SU-DHL-6 (cell line): ENCODE measurements around the gene EIF5B.

Source experiments
- CTCF ChIP-seq: fragments of 200-600 bp; sonication (generic); IDR thresholded peaks from one replicate; pipeline ENCODE4 v1.5.1; 2017; ENCODE audit warnings: antibody characterized with exemption, mild to moderate bottlenecking, low read length, moderate library complexity; ENCODE audit not compliant: insufficient read depth, poor library complexity, severe bottlenecking
- EZH2phosphoT487 ChIP-seq: fragments of 200-600 bp; sonication (generic), shearing (Covaris generic); conservative IDR thresholded peaks from 2 replicates; pipeline ENCODE4 v1.6.1; 2018; ENCODE audit warnings: mild to moderate bottlenecking, antibody characterized with exemption, low read length, moderate library complexity, mixed read lengths

- TF ChIP-seq CTCF (no peak), EZH2phosphoT487 (no peak)
These were observed 11.0 kb downstream of the EIF5B start for GRCh38 chr2:99348173-99348572.
